Measurements from ENCODE around the gene TMEM217. TPM values are rescaled to one million over a fixed set of nuclear protein-coding genes. Genes with fewer than 3 reads are reported as not detected.

The TMEM217 gene
- total RNA-seq, 6 experiments from 2014 or later = 0.99 to 2.0 (median 1.6) TPM

GRCh38 chr6:37177077-37177934 is 80.6 kb downstream of the TMEM217 start:
- H3K4me1 Mint-ChIP-seq (ENCODE audit: low read depth) = peaks cover 2% of the 10 kb centered on the region; the same call in 1 of the 2 replicates
- H3K27ac Mint-ChIP-seq = no peak overlapping the region
- no peak for TF ChIP-seq CTCF (IDR thresholded peaks at IDR 0.05)
- no peaks in the 10 kb centered on the region for H3K9me3 Mint-ChIP-seq
- no peak overlapping the region for H3K4me3 Mint-ChIP-seq
- DNase-seq = no peak
- peaks cover 5% of the 10 kb centered on the region; the same call in 1 of the 2 replicates for H3K27me3 Mint-ChIP-seq (ENCODE audit: insufficient read depth)
- peaks cover 11% of the 10 kb centered on the region; the same call in 1 of the 2 replicates for H3K36me3 Mint-ChIP-seq (ENCODE audit: low read depth)

- no peak for DNase-seq
- H3K4me1 Mint-ChIP-seq (ENCODE audit: low read depth) = peaks cover 11% of the 10 kb centered on the region
- no peak for TF ChIP-seq CTCF (IDR thresholded peaks at IDR 0.05)
- H3K4me3 Mint-ChIP-seq = no peak overlapping the region
- H3K27me3 Mint-ChIP-seq (ENCODE audit: insufficient read depth) = peaks cover 5% of the 10 kb centered on the region; the same call in 1 of the 2 replicates
- no peak overlapping the region for H3K27ac Mint-ChIP-seq
- no peaks in the 10 kb centered on the region for H3K9me3 Mint-ChIP-seq
- peaks cover 11% of the 10 kb centered on the region; the same call in 1 of the 2 replicates for H3K36me3 Mint-ChIP-seq (ENCODE audit: low read depth)
Measured at GRCh38 chr6:37176268-37177076, 81.5 kb downstream of the TMEM217 start.

- Mint-ChIP-seq H3K9me3 (no peaks in the 10 kb centered on the region), H3K27ac (no peak overlapping the region), H3K4me1 (ENCODE audit: low read depth) (peaks cover 17% of the 10 kb centered on the region), H3K36me3 (ENCODE audit: low read depth) (peaks cover 11% of the 10 kb centered on the region; the same call in 1 of the 2 replicates), H3K4me3 (no peak overlapping the region), H3K27me3 (ENCODE audit: insufficient read depth) (peaks cover 5% of the 10 kb centered on the region; the same call in 1 of the 2 replicates)
- no peak for DNase-seq
- TF ChIP-seq CTCF (IDR thresholded peaks at IDR 0.05) = no peak
Measured at GRCh38 chr6:37175332-37176267, 82.3 kb downstream of the TMEM217 start.

GRCh38 chr6:37174515-37175331 is 83.2 kb downstream of the TMEM217 start:
- H3K27ac Mint-ChIP-seq = no peak overlapping the region
- H3K4me1 Mint-ChIP-seq (ENCODE audit: low read depth) = peaks cover 17% of the 10 kb centered on the region
- no peak overlapping the region for H3K4me3 Mint-ChIP-seq
- no peak for TF ChIP-seq CTCF (IDR thresholded peaks at IDR 0.05)
- H3K27me3 Mint-ChIP-seq (ENCODE audit: insufficient read depth) = peaks cover 5% of the 10 kb centered on the region; the same call in 1 of the 2 replicates
- no peaks in the 10 kb centered on the region for H3K9me3 Mint-ChIP-seq
- H3K36me3 Mint-ChIP-seq (ENCODE audit: low read depth) = peaks cover 11% of the 10 kb centered on the region; the same call in 1 of the 2 replicates
- no peak for DNase-seq

Data from HFFc6 (cell line).